Stomach (tissue), 9 donors: ENCODE data around the gene AMMECR1L. TPM values are rescaled to one million over a fixed set of nuclear protein-coding genes. Genes with fewer than 3 reads are reported as not detected.

Experiments used
- DNase-seq, 2 donors: peaks; one replicate each; pipeline versions ENCODE4 v3.0.0 to v3.0.0-alpha.2; 2013 to 2019
- H3K27ac ChIP-seq, 5 donors: fragments of 200-600 bp in 4 of 5; sonication (generic) in 4 of 5; one replicate each; pipeline ENCODE4 v1.5.1; 2013 to 2019; ENCODE audit warnings: mild to moderate bottlenecking in 1 of 5, moderate library complexity in 1 of 5
- H3K27me3 ChIP-seq, 3 donors: fragments of 200-600 bp; sonication (generic); one replicate each; pipeline ENCODE4 v1.5.1; 2017 to 2019; ENCODE audit warnings: mixed run types in 1 of 3
- H3K36me3 ChIP-seq, 4 donors: fragments of 200-600 bp; sonication (generic); 1 replicate in 3 of 4; 2 replicates in 1 of 4; pipeline ENCODE4 v1.5.1; 2016 to 2019
- H3K4me1 ChIP-seq, 4 donors: fragments of 200-600 bp; sonication (generic); one replicate each; pipeline ENCODE4 v1.5.1; 2016 to 2019
- H3K4me3 ChIP-seq, 4 donors: fragments of 200-600 bp; sonication (generic) in 3 of 4; one replicate each; pipeline ENCODE4 v1.5.1; 2016 to 2019; ENCODE audit warnings: mild to moderate bottlenecking in 1 of 4
- H3K9me3 ChIP-seq, 4 donors: fragments of 200-600 bp; sonication (generic); one replicate each; pipeline ENCODE4 v1.5.1; 2016 to 2019
- CTCF ChIP-seq, 7 experiments: fragments of 450-650 bp in 4 of 7; fragments of 200-600 bp in 3 of 7; sonication (generic) in 3 of 7; IDR thresholded peaks; one replicate each; pipeline ENCODE4 v1.5.1; 2016 to 2019; ENCODE audit warnings: antibody characterized with exemption in 7 of 7, control low read depth in 2 of 7, mild to moderate bottlenecking in 1 of 7
- EP300 ChIP-seq: sonication (generic); formaldehyde crosslinking; IDR thresholded peaks from one replicate; pipeline ENCODE4 v1.6.1; 2017; ENCODE audit warnings: antibody characterized with exemption
- POLR2A ChIP-seq, 4 donors: fragments of 450-650 bp; IDR thresholded peaks; one replicate each; pipeline ENCODE4 v1.6.1; 2016; ENCODE audit warnings: antibody characterized with exemption in 4 of 4, control low read depth in 2 of 4, mild to moderate bottlenecking in 1 of 4, moderate library complexity in 1 of 4
- POLR2AphosphoS5 ChIP-seq, 3 donors: sonication (generic); formaldehyde crosslinking; IDR thresholded peaks; one replicate each; pipeline ENCODE4 v1.6.1; 2016; ENCODE audit warnings: antibody characterized with exemption in 3 of 3
- WGBS, 5 donors: extraction: QIAGEN DNeasy Blood & Tissue Kit in 3 of 5; methylation state at CpG; one replicate each; pipeline versions ENCODE4 v1.1.5 to v1.1.7; 2013 to 2018; 5-methylcytosine and 5-hydroxymethylcytosine counted together
- intact Hi-C: fragments of 100-400 bp; cut with DNase I; formaldehyde crosslinking; loops from one replicate; pipeline ENCODE4 v1.15.1; 2023; ENCODE audit warnings: low total_unique reads
- polyA plus RNA-seq, 3 donors: library from polyadenylated mRNA; stranded (reverse); fragments of 200-250 nt; gene quantifications; one replicate each; pipeline ENCODE4 v1.2.3, GENCODE V29; 2013
- total RNA-seq, 5 donors: library from RNA; depleted of rRNA; stranded (reverse); fragments of >200 nt; gene quantifications; one replicate each; pipeline versions ENCODE4 v1.1.0 to v1.2.3, GENCODE V29; 2014 to 2016
- donor health status: healthy with polysubstance abuse.
- donor health status: Bipolar disorder and iron deficiency.
- donor health status: healthy.

Gene AMMECR1L
- total and polyA plus RNA-seq, 8 donors = 1.4 to 19.8 (median 6.6) TPM

- H3K27me3 ChIP-seq = no peaks in the 10 kb centered on the region
- H3K4me1 ChIP-seq = peaks cover 0 to 65% (median 25%) of the 10 kb centered on the region in 4 donors
- no peaks in the 10 kb centered on the region for H3K9me3 ChIP-seq
- no peak overlapping the region for H3K27ac ChIP-seq
- no peak overlapping the region for H3K4me3 ChIP-seq
- WGBS, 5 donors = 92 to 100% (median 97%) methylated on average over 2 of the region's 2 CpGs
- DNase-seq = no peak
- TF ChIP-seq POLR2AphosphoS5 (IDR thresholded peaks at IDR 0.05) (no peak), CTCF (IDR thresholded peaks at IDR 0.05) (no peak), POLR2A (IDR thresholded peaks at IDR 0.05) (no peak), EP300 (no peak)
- intact Hi-C loops = no loop called here
- H3K36me3 ChIP-seq = peaks cover 24 to 70% (median 51%) of the 10 kb centered on the region in 4 donors
Measured at GRCh38 chr2:127877136-127877535, 8.6 kb downstream of the AMMECR1L start.

- Histone ChIP-seq H3K36me3 (peaks cover 28 to 70% (median 55%) of the 10 kb centered on the region in 4 donors), H3K4me1 (peaks cover 0 to 43% (median 13%) of the 10 kb centered on the region in 4 donors), H3K27me3 (no peaks in the 10 kb centered on the region), H3K27ac (no peak overlapping the region), H3K4me3 (no peak overlapping the region), H3K9me3 (no peaks in the 10 kb centered on the region)
- WGBS, 5 donors = 72 to 85% (median 82%) methylated on average over 7 of the region's 7 CpGs
- TF ChIP-seq CTCF (IDR thresholded peaks at IDR 0.05) (no peak), POLR2A (IDR thresholded peaks at IDR 0.05) (no peak), POLR2AphosphoS5 (IDR thresholded peaks at IDR 0.05) (no peak)
- intact Hi-C loops = no loop called here
- no peak for DNase-seq
Measured at GRCh38 chr2:127874378-127875269, 11.1 kb downstream of the AMMECR1L start.

GRCh38 chr2:127873707-127874303 lies 12.0 kb downstream of the AMMECR1L start:
- TF ChIP-seq POLR2AphosphoS5 (IDR thresholded peaks at IDR 0.05) = no peak
- no peak for TF ChIP-seq EP300
- intact Hi-C loops = no loop called here
- H3K27me3 ChIP-seq = no peaks in the 10 kb centered on the region

GRCh38 chr2:127872354-127872753 lies 13.4 kb downstream of the AMMECR1L start:
- Histone ChIP-seq H3K27ac (no peak overlapping the region), H3K4me3 (no peak overlapping the region), H3K9me3 (no peaks in the 10 kb centered on the region), H3K4me1 (peaks cover 0 to 33% (median 3%) of the 10 kb centered on the region in 4 donors), H3K36me3 (peaks cover 45 to 72% (median 71%) of the 10 kb centered on the region in 4 donors), H3K27me3 (no peaks in the 10 kb centered on the region)
- no peak for TF ChIP-seq EP300
- no peak for TF ChIP-seq CTCF (IDR thresholded peaks at IDR 0.05)
- no peak for TF ChIP-seq POLR2AphosphoS5 (IDR thresholded peaks at IDR 0.05)
- TF ChIP-seq POLR2A (IDR thresholded peaks at IDR 0.05) = no peak
- DNase-seq = no peak
- intact Hi-C loops = no loop called here

More at GRCh38 chr2:127873707-127874303, 12.0 kb downstream of the AMMECR1L start:
- no peak for DNase-seq
- H3K9me3 ChIP-seq = no peaks in the 10 kb centered on the region
- 87 to 91% (median 91%) methylated on average over 14 of the region's 14 CpGs for WGBS, 5 donors
- H3K27ac ChIP-seq = no peak overlapping the region
- H3K36me3 ChIP-seq = peaks cover 32 to 70% (median 57%) of the 10 kb centered on the region in 4 donors
- no peak overlapping the region for H3K4me3 ChIP-seq
- peaks cover 0 to 39% (median 8%) of the 10 kb centered on the region in 4 donors for H3K4me1 ChIP-seq
